ENCODE results near the gene COPS4.
A peak's percentile ranks its signal among the peaks of the same experiment; 100 is the strongest.
"Not testable (repeated sequence)": the region's sequence is repeated elsewhere in the genome, so short reads cannot be mapped to it uniquely, and the experiment has no call there.

COPS4 gene

DNA sequence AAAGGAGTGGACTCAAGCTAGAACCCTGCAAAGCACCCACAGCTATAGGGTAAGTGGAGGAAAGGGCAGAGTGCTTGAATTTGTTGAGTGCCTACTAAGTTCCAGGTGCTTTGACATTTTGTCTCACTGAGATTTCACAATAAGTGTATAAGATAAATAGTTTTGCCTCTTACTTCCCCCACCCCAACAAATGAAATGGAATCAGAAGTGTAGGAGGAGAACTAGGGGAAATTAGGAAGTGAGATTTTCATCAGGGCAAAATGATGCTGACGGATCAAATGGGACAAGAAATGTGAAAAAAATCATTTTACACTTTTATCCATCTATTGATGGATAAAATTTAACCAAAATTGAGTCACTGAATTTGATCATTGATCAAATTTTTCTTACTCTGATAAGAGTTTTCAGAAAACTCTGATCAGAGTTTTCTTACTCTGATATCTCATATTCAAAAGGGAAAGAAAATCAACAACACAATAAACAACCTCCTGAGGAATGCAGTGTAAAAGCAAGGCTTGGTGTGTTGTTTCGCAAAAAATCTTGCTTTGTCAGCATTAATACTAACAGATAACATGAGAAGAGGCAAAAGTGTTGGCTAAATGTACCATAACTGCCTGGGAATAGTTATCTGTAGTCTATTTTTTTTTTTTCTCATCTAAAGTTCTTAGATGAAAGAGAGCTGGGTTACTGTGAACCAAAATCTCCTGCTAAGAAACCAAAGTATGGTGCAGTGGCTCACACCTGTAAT, 54.6 kb downstream of the COPS4 start:
- no peak for DNase-seq (ENCODE audit: low spot score in 2 of 2)
- Mint-ChIP-seq H3K4me3 (no peak overlapping the region), H3K4me1 (peaks cover 17% of the 10 kb centered on the region), H3K27ac (no peak overlapping the region), H3K36me3 (peaks cover 86% of the 10 kb centered on the region), H3K9me3 (no peaks in the 10 kb centered on the region)
- no peak for ATAC-seq

DNA sequence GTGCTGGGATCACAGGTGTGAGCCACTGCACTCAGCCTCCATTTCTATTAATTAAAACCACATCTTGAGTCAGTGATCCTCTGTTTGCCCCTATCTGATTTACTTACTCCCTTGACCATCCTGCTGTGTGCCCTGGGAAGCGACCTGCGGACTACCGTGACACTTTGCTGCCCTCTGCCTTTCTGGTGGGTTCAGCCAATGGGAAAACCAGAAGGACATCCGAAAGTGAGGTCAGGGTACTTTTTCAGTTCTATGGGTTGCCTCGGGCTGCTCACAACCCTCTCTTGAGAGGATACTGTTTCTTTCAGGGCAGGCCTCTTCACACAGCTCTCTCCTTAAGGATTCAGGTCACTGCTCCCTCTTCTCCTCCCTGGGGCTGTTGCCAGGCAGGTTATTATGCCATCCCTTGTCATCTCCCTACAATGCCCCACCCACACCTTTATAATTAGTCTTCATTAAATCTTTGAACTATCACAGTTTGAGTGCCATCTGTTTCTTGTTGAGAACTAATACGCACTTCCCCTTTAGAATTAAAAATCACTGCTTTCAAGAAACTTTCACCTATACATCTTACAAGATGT, 58.2 kb downstream of the COPS4 start:
- no peak for ATAC-seq
- no peak for DNase-seq (ENCODE audit: low spot score in 2 of 2)
- Mint-ChIP-seq H3K4me3 (no peak overlapping the region), H3K36me3 (peaks cover 99% of the 10 kb centered on the region), H3K27ac (peak overlapping the region; percentile 51), H3K9me3 (no peaks in the 10 kb centered on the region), H3K4me1 (peaks cover 32% of the 10 kb centered on the region)

- Mint-ChIP-seq H3K9me3 (peaks cover 2% of the 10 kb centered on the region), H3K27ac (peak overlapping the region; percentile 26), H3K4me1 (peaks cover 52% of the 10 kb centered on the region), H3K36me3 (peaks cover 99% of the 10 kb centered on the region), H3K4me3 (no peak overlapping the region)
- DNase-seq (ENCODE audit: low spot score in 2 of 2) = no peak
- no peak for ATAC-seq
These were observed 61.4 kb downstream of the COPS4 start for GRCh38 chr4:83096397-83096796.

DNA sequence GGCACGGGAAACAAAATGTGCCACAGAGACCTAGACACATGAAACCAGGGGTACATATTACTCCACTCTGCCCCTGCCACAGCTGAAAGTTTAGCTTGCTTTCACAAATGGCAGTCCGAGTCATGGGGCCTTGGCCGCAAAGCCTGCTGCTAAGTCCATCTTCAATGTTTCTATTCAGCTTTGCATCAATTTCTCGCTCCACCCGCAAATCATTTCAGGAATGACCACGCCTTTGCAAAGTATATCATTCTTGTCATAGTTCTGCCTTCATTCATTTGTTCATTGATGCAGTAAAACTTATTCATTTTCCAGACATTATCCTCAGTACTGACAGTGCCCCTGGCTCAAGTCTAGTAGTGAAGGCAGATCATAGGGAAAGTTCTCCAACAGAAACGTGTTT, 70.0 kb downstream of the COPS4 start:
- H3K9me3 Mint-ChIP-seq = peaks cover 2% of the 10 kb centered on the region
- DNase-seq (ENCODE audit: low spot score in 2 of 2) (no peak), ATAC-seq (no peak)
- H3K4me1 Mint-ChIP-seq = peaks cover 48% of the 10 kb centered on the region
- peak overlapping the region; percentile 1 for H3K27ac Mint-ChIP-seq
- H3K4me3 Mint-ChIP-seq = no peak overlapping the region
- H3K36me3 Mint-ChIP-seq = peaks cover 86% of the 10 kb centered on the region

- Mint-ChIP-seq H3K36me3 (peaks cover 67% of the 10 kb centered on the region), H3K27ac (peak overlapping the region; percentile 83), H3K4me3 (peak overlapping the region; percentile 73), H3K4me1 (peaks cover 25% of the 10 kb centered on the region), H3K9me3 (no peaks in the 10 kb centered on the region)
- ATAC-seq (peak; percentile 20), DNase-seq (ENCODE audit: low spot score in 2 of 2) (no peak)
These were observed 72.6 kb downstream of the COPS4 start for GRCh38 chr4:83107631-83108030.

DNA sequence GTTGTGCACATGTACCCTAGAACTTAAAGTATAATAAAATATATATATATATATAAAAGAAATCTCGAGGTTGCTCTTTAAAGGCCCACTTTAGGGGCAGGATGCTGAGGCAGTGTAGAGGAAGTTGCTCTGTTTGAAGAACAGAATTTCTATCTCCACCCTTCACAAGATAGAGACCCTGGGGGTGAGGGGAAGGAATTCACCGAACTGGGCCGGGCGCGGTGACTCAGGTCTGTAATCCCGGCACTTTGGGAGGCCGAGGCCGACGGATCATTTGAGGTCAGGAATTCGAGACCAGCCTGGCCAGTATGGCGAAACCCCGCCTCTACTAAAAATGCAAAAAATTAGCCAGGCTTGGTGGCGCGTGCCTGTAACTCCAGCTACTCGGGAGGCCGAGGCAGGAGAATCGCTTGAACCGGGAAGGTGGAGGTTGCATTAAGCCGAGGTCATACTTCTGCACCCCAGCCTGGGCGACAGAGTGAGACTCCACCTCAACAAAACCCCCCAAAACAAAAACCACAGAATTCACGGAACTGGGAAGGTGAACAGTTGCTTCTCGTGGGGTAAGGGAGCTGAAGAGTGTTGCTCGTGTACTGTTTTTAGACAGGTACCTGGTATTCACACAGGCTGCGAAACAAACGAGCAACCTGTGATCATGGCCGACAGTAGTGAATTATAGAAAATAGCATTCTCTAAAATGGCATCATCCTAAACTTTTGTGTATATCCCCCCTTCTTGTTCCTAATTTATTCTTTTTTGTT, 73.3 kb downstream of the COPS4 start:
- H3K4me1 Mint-ChIP-seq = peaks cover 31% of the 10 kb centered on the region
- H3K36me3 Mint-ChIP-seq = peaks cover 60% of the 10 kb centered on the region
- no peaks in the 10 kb centered on the region for H3K9me3 Mint-ChIP-seq
- peak overlapping the region; percentile 83 for H3K27ac Mint-ChIP-seq
- DNase-seq (ENCODE audit: low spot score in 2 of 2) (no peak), ATAC-seq (no peak)
- H3K4me3 Mint-ChIP-seq = peak overlapping the region; percentile 73

DNA sequence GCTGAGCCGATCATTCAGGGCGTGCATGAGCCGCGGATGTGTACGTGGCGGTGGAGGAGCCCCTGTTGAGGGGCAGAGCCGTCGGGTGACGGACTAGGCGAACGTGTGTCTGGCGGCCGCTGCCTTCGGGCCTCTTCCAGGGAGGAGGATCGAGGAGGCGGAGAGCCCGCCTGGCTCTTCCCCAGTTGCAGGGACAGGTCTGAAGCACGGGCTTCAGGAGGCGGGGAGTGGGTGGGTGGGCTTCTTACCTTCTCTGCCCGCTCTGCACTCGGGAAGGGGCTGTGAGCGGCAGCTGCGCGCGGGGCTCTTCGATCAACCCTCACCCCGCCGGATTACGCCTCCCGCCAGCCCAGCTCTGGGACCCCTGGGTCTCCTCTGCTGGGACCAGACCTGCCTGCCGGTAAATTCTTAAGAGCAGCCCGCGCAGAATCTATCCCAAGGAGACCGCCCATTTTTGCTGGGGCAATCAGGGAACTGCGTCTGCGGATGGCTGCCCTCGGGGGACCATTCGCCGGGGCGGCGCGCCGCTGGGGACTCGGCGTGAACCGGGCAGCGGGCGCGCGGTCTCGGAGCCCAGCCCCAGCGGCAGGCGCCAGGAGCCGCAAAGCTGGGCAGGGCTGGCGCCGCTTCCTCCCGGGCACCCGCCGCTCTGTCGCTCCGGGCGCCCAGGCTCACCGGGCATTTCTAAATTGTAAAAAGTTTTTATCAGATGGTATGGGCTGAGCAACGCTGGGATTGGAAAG, 74.7 kb downstream of the COPS4 start:
- Mint-ChIP-seq H3K27ac (peak overlapping the region; percentile 83), H3K36me3 (peaks cover 46% of the 10 kb centered on the region), H3K4me3 (peak overlapping the region; percentile 73), H3K9me3 (no peaks in the 10 kb centered on the region), H3K4me1 (peaks cover 39% of the 10 kb centered on the region)
- DNase-seq (ENCODE audit: low spot score in 2 of 2) (peak; percentile 42 to 76), ATAC-seq (peak; percentile 67)

GRCh38 chr4:83110223-83110945, 75.4 kb downstream of the COPS4 start:
- peak overlapping the region; percentile 83 for H3K27ac Mint-ChIP-seq
- ATAC-seq = peak; percentile 90
- no peaks in the 10 kb centered on the region for H3K9me3 Mint-ChIP-seq
- H3K4me3 Mint-ChIP-seq = peak overlapping the region; percentile 73
- peaks cover 39% of the 10 kb centered on the region for H3K36me3 Mint-ChIP-seq
- DNase-seq (ENCODE audit: low spot score in 2 of 2) = peak; percentile 80 to 94
- H3K4me1 Mint-ChIP-seq = peaks cover 40% of the 10 kb centered on the region

GRCh38 chr4:83110970-83111750, 76.2 kb downstream of the COPS4 start:
- DNase-seq (ENCODE audit: low spot score in 2 of 2) = no peak
- Mint-ChIP-seq H3K36me3 (peaks cover 35% of the 10 kb centered on the region), H3K9me3 (no peaks in the 10 kb centered on the region), H3K4me3 (peak overlapping the region; percentile 79), H3K4me1 (peaks cover 39% of the 10 kb centered on the region), H3K27ac (peak overlapping the region; percentile 92)
- ATAC-seq = no peak

DNA sequence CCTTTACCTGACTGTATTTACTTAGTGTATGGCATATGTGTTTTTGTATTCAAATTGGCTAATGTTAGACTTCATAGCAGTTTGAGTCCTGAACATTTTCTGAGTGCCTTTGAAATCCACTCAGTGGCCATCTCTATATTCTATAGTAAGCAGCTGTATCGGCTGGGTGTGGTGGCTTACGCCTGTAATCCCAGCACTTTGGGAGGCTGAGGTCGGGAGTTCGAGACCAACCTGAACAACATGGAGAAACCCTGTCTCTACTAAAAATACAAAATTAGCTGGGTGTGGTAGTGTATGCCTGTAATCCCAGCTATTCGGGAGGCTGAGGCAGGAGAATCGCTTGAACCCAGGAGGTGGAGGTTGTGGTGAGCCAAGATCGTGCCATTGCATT, 76.8 kb downstream of the COPS4 start:
- H3K9me3 Mint-ChIP-seq; DNase-seq (ENCODE audit: low spot score in 2 of 2); ATAC-seq: not testable (repeated sequence)
- Mint-ChIP-seq H3K36me3 (peaks cover 29% of the 10 kb centered on the region), H3K4me1 (peaks cover 39% of the 10 kb centered on the region), H3K27ac (peak overlapping the region; percentile 92), H3K4me3 (peak overlapping the region; percentile 79)

DNA sequence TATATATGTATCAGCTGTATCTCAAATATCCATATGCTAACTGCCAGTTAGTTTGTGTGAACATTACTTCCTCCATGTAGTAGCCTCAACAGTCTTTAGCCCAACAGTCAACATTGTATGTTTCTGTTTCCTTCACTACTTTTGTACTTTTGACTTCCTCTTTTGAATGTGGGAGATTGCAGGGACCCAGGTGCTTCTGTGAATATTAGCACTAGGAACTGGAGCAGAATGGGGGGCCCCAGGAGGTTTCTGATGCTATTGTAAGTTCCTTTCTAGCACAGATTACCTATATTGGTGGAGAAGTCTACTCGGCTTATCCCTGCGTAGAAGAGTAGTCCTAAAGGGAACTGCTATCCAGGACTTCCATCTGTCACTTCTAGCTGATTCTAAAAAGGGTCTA, 77.2 kb downstream of the COPS4 start:
- Mint-ChIP-seq H3K27ac (peak overlapping the region; percentile 92), H3K4me1 (peaks cover 39% of the 10 kb centered on the region), H3K9me3 (no peaks in the 10 kb centered on the region), H3K36me3 (peaks cover 25% of the 10 kb centered on the region), H3K4me3 (peak overlapping the region; percentile 79)
- no peak for DNase-seq (ENCODE audit: low spot score in 2 of 2)
- ATAC-seq = no peak

- Mint-ChIP-seq H3K4me3 (peak overlapping the region; percentile 79), H3K36me3 (peaks cover 25% of the 10 kb centered on the region), H3K27ac (peak overlapping the region; percentile 92), H3K9me3 (no peaks in the 10 kb centered on the region), H3K4me1 (peaks cover 39% of the 10 kb centered on the region)
- DNase-seq (ENCODE audit: low spot score in 2 of 2) = peak in 1 of 2 donors; percentile 59
- peak; percentile 19 for ATAC-seq
These were observed 77.9 kb downstream of the COPS4 start for GRCh38 chr4:83112678-83113428.

GRCh38 chr4:83113429-83113786, 78.4 kb downstream of the COPS4 start:
- Mint-ChIP-seq H3K36me3 (peaks cover 20% of the 10 kb centered on the region), H3K9me3 (no peaks in the 10 kb centered on the region), H3K4me1 (peaks cover 36% of the 10 kb centered on the region), H3K27ac (peak overlapping the region; percentile 92), H3K4me3 (peak overlapping the region; percentile 79)
- ATAC-seq = no peak
- DNase-seq (ENCODE audit: low spot score in 2 of 2) = no peak
